Kidney (tissue), 14 donors: ENCODE measurements around the gene HCFC1. TPM values are rescaled to one million over a fixed set of nuclear protein-coding genes. Genes with fewer than 3 reads are reported as not detected.

ENCODE experiments used
- DNase-seq, 5 donors: peaks; one replicate each; pipeline ENCODE4 v3.0.0-alpha.2; 2013 to 2020
- FAIRE-seq: peaks from 2 replicates; lab custom pipeline; 2012; peaks lifted over from hg19 to GRCh38; lab: Jason Lieb, UNC
- H3K27ac ChIP-seq, 2 donors: one replicate each; pipeline ENCODE4 v1.7.0; 2013; ENCODE audit warnings: low read depth in 2 of 2, low read length in 2 of 2, inconsistent platforms in 1 of 2
- H3K27me3 ChIP-seq: one replicate; pipeline ENCODE4 v1.7.1; 2013; ENCODE audit warnings: low read length, inconsistent platforms; ENCODE audit not compliant: control insufficient read depth, insufficient read depth
- H3K36me3 ChIP-seq, 3 donors: one replicate each; pipeline versions ENCODE4 v1.7.0 to v1.7.1; 2013; ENCODE audit warnings: low read length in 3 of 3, control low read depth in 1 of 3, inconsistent platforms in 1 of 3; ENCODE audit not compliant: insufficient read depth in 3 of 3, control insufficient read depth in 2 of 3
- H3K4me1 ChIP-seq, 3 donors: one replicate each; pipeline versions ENCODE4 v1.7.0 to v1.7.1; 2013; ENCODE audit warnings: low read length in 3 of 3, inconsistent platforms in 1 of 3, low read depth in 1 of 3; ENCODE audit not compliant: control insufficient read depth in 2 of 3, insufficient read depth in 2 of 3
- H3K4me3 ChIP-seq, 3 donors: one replicate each; pipeline versions ENCODE4 v1.7.0 to v1.8.1; 2013; ENCODE audit warnings: low read length in 3 of 3, control low read depth in 1 of 3, inconsistent platforms in 1 of 3
- H3K9ac ChIP-seq, 3 donors: one replicate each; pipeline versions ENCODE4 v1.7.0 to v1.7.1; 2013; ENCODE audit warnings: low read length in 3 of 3, control low read depth in 1 of 3, inconsistent platforms in 1 of 3
- H3K9me3 ChIP-seq, 3 donors: one replicate each; pipeline versions ENCODE4 v1.7.0 to v1.7.1; 2013; ENCODE audit warnings: low read length in 3 of 3, control low read depth in 1 of 3, inconsistent platforms in 1 of 3; ENCODE audit not compliant: control insufficient read depth in 2 of 3, insufficient read depth in 1 of 3
- CTCF ChIP-seq: IDR thresholded peaks from 3 replicates; pipeline ENCODE4 v1.5.1; 2012; ENCODE audit warnings: mild to moderate bottlenecking, moderate library complexity, borderline replicate concordance; ENCODE audit not compliant: insufficient read depth; ENCODE audit errors: extremely low read depth
- intact Hi-C: fragments of 100-400 bp; cut with DNase I; formaldehyde crosslinking; loops from one replicate; pipeline ENCODE4 v1.11.1; 2022
- polyA plus RNA-seq: library from polyadenylated mRNA; stranded (reverse); fragments of 350-450 nt; fragmentation: Illumina TruSeq; extraction: RNeasy Lipid Tissue Mini Kit (QIAGEN cat#74804); gene quantifications from one replicate; pipeline ENCODE4 v1.2.3, GENCODE V29; 2014; ENCODE audit warnings: low read depth, low replicate concordance; ENCODE audit not compliant: insufficient read depth
- total RNA-seq: library from RNA; stranded (reverse); fragmentation: NEBNext Ultra II Directional; extraction: Animal tissue kit (Norgen Biotek cat#: 25700); gene quantifications from one replicate; pipeline ENCODE4 v1.2.1, GENCODE V29; 2021
- donor health status: control.
- donor health status: control.
- donor health status: control.
- donor health status: control.
- donor health status: control.
- donor health status: DM: yes; HTN: yes; CAD: no.
- donor health status: Normal renal cell carcinoma (clear cell type).

Gene HCFC1
- total and polyA plus RNA-seq, 2 donors from 2014 or later, result 13.5 to 54.6 TPM

GRCh38 chrX:153921511-153922446, 49.8 kb downstream of the HCFC1 start:
- no peak overlapping the region for H3K4me3 ChIP-seq
- no peak for FAIRE-seq
- no peaks in the 10 kb centered on the region for H3K36me3 ChIP-seq
- H3K9me3 ChIP-seq, result no peaks in the 10 kb centered on the region
- H3K4me1 ChIP-seq, result peaks cover 0 to 17% (median 3%) of the 10 kb centered on the region in 3 donors
- intact Hi-C loops, result no loop called here
- no peak overlapping the region for H3K9ac ChIP-seq
- no peak overlapping the region for H3K27ac ChIP-seq
- no peak for TF ChIP-seq CTCF
- H3K27me3 ChIP-seq, result no peaks in the 10 kb centered on the region
- peak in 2 of 5 donors; percentile 31 to 75 for DNase-seq

GRCh38 chrX:153921070-153921469, 50.5 kb downstream of the HCFC1 start:
- DNase-seq, result peak in 1 of 5 donors; percentile 72
- intact Hi-C loops, result no loop called here
- H3K27me3 ChIP-seq, result no peaks in the 10 kb centered on the region
- H3K4me1 ChIP-seq, result peaks cover 0 to 12% (median 0%) of the 10 kb centered on the region in 3 donors
- H3K27ac ChIP-seq, result no peak overlapping the region
- H3K9me3 ChIP-seq, result no peaks in the 10 kb centered on the region
- no peak for FAIRE-seq
- no peaks in the 10 kb centered on the region for H3K36me3 ChIP-seq
- no peak overlapping the region for H3K4me3 ChIP-seq
- TF ChIP-seq CTCF, result no peak
- H3K9ac ChIP-seq, result no peak overlapping the region

GRCh38 chrX:153920546-153920945, 51.1 kb downstream of the HCFC1 start:
- no peak overlapping the region for H3K9ac ChIP-seq
- no peak for FAIRE-seq
- DNase-seq, result no peak
- no peaks in the 10 kb centered on the region for H3K36me3 ChIP-seq
- no peaks in the 10 kb centered on the region for H3K27me3 ChIP-seq
- H3K9me3 ChIP-seq, result no peaks in the 10 kb centered on the region
- no peak overlapping the region for H3K27ac ChIP-seq
- intact Hi-C loops, result no loop called here
- TF ChIP-seq CTCF, result no peak
- no peak overlapping the region for H3K4me3 ChIP-seq
- H3K4me1 ChIP-seq, result peaks cover 0 to 12% (median 0%) of the 10 kb centered on the region in 3 donors
